ENCODE measurements around the gene HSPA12B. TPM values are rescaled to one million over a fixed set of nuclear protein-coding genes. Genes with fewer than 3 reads are reported as not detected.

Gene HSPA12B
- total and polyA plus RNA-seq, 2 of the 13 experiments (the other 11 are each of a cell fraction or from before 2014, with no cell fraction given) = 0.01 TPM; not detected in 1

DNA sequence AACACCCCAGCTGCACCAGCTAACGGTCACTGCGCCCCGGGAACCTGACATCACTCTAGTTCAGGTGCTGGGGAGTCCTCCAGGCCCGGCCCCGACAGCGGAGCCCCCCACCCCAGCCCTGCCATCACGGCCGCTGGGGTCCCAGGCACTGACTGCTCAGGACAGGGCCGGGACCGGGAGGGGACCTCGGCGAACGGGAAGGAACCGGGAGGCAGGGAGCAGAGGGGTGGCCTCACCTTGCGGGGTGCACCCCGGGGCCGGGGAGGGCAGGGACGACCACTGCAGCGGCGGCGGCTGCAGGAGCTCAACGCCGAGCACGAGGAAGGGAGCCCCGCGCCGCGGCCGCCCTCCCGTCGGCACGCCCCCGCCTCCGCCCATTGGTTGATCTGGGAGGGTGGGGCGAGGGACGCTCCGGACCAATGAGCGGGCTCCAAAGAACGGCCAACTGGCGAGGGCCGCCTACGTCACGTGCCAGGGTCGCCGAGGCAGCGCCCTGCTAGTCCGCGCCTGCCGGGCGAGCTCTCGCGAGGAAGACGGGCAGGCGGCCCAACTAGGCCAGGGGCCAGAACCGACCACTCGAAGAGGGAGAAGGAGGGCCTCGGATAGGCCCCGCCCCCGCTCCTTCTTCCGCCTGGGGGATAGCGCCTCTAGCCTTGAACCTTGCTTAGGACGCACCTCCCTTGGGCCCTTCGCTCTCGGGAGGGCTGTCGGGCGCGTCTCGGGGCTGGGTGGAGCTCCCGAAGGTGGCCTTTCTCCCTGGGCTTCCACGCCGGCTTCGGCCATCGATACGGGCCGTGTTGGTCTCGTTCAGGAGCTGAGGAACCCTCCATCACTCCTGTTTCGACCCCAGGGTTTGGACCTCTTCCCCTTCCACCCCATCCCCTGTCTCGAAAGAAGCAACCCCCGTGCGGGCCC lies 35.2 kb downstream of the HSPA12B start, which contains the start of gene ADISSP (continued):
- TF ChIP-seq, protein P1, sequence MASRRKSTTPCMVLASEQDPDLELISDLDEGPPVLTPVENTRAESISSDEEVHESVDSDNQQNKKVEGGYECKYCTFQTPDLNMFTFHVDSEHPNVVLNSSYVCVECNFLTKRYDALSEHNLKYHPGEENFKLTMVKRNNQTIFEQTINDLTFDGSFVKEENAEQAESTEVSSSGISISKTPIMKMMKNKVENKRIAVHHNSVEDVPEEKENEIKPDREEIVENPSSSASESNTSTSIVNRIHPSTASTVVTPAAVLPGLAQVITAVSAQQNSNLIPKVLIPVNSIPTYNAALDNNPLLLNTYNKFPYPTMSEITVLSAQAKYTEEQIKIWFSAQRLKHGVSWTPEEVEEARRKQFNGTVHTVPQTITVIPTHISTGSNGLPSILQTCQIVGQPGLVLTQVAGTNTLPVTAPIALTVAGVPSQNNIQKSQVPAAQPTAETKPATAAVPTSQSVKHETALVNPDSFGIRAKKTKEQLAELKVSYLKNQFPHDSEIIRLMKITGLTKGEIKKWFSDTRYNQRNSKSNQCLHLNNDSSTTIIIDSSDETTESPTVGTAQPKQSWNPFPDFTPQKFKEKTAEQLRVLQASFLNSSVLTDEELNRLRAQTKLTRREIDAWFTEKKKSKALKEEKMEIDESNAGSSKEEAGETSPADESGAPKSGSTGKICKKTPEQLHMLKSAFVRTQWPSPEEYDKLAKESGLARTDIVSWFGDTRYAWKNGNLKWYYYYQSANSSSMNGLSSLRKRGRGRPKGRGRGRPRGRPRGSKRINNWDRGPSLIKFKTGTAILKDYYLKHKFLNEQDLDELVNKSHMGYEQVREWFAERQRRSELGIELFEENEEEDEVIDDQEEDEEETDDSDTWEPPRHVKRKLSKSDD (CRISPR knock-in tag; IDR thresholded peaks at IDR 0.05; ENCODE audit: low read depth) = peak; percentile 79
- TF ChIP-seq GMEB1 (CRISPR knock-in tag; IDR thresholded peaks at IDR 0.05; ENCODE audit: borderline replicate concordance) (peak; percentile 82), ZNF737 (CRISPR knock-in tag; IDR thresholded peaks at IDR 0.05; ENCODE audit: borderline replicate concordance) (no peak), SNAPC5 (CRISPR knock-in tag; IDR thresholded peaks at IDR 0.05; ENCODE audit: borderline replicate concordance) (peak; percentile 87; the same call in 1 of the 2 replicates), TGIF2 (CRISPR knock-in tag; IDR thresholded peaks at IDR 0.05) (no peak), ZNF772 (CRISPR knock-in tag; IDR thresholded peaks at IDR 0.05) (peak; percentile 95), BHLHE40 (IDR thresholded peaks at IDR 0.05; ENCODE audit: low read length) (peak; percentile 98), MTF1 (CRISPR knock-in tag; IDR thresholded peaks at IDR 0.05) (peak; percentile 75; the same call in 1 of the 2 replicates), ZNF382 (CRISPR knock-in tag; IDR thresholded peaks at IDR 0.05; ENCODE audit: borderline replicate concordance) (no peak), ZNF598 (CRISPR knock-in tag; IDR thresholded peaks at IDR 0.05; ENCODE audit: borderline replicate concordance) (peak; percentile 91; the same call in 1 of the 2 replicates), POLR2A (IDR thresholded peaks at IDR 0.05; ENCODE audit: insufficient read depth in 1 of 2, low read depth in 2 of 2, low read length in 2 of 2) (peak; percentile 82 to 97), ZNF879 (CRISPR knock-in tag; IDR thresholded peaks at IDR 0.05) (peak; percentile 95), ZNF546 (CRISPR knock-in tag; conservative IDR thresholded peaks at IDR 0.05) (peak; percentile 80; the same call in 1 of the 2 replicates), ZBTB14 (CRISPR knock-in tag; IDR thresholded peaks at IDR 0.05) (peak; percentile 68), ZNF784 (CRISPR knock-in tag; IDR thresholded peaks at IDR 0.05; ENCODE audit: borderline replicate concordance) (peak; percentile 94)
- TF ChIP-seq, protein P2, sequence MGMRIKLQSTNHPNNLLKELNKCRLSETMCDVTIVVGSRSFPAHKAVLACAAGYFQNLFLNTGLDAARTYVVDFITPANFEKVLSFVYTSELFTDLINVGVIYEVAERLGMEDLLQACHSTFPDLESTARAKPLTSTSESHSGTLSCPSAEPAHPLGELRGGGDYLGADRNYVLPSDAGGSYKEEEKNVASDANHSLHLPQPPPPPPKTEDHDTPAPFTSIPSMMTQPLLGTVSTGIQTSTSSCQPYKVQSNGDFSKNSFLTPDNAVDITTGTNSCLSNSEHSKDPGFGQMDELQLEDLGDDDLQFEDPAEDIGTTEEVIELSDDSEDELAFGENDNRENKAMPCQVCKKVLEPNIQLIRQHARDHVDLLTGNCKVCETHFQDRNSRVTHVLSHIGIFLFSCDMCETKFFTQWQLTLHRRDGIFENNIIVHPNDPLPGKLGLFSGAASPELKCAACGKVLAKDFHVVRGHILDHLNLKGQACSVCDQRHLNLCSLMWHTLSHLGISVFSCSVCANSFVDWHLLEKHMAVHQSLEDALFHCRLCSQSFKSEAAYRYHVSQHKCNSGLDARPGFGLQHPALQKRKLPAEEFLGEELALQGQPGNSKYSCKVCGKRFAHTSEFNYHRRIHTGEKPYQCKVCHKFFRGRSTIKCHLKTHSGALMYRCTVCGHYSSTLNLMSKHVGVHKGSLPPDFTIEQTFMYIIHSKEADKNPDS (CRISPR knock-in tag; IDR thresholded peaks at IDR 0.05) = peak; percentile 81; the same call in 1 of the 2 replicates

Measured in HepG2 (cell line).